ENCODE results near the gene NRSN1.

- TF ChIP-seq ZNF274 (IDR thresholded peaks at IDR 0.05; ENCODE audit: low read depth, low read length) (no peak), YY1 (IDR thresholded peaks at IDR 0.05; ENCODE audit: insufficient read depth, insufficient read length) (no peak), SUZ12 (IDR thresholded peaks at IDR 0.05; ENCODE audit: extremely low read depth, insufficient read depth, insufficient read length) (no peak)
These were observed 22.1 kb downstream of the NRSN1 start for GRCh38 chr6:24148154-24148570.

Data from NT2/D1 (cell line).